A172 (cell line): Measurements from ENCODE around the gene GNPDA1. TPM values are rescaled to one million over a fixed set of nuclear protein-coding genes. Genes with fewer than 3 reads are reported as not detected.

ENCODE experiments used
- DNase-seq: peaks from one replicate; pipeline ENCODE4 v3.0.0-alpha.2; 2015; ENCODE audit warnings: low spot score
- total RNA-seq: library from RNA; depleted of rRNA; stranded (reverse); fragments of >200 nt; shearing (Covaris generic); gene quantifications from 2 replicates; pipeline ENCODE4 v1.2.3, GENCODE V29; 2014

GNPDA1 gene
- total RNA-seq, 1 experiment from 2014 or later = 118 TPM

- no peak for DNase-seq
Observed at GRCh38 chr5:141994511-141995136, 18.2 kb downstream of the GNPDA1 start.

GRCh38 chr5:141992349-141992963 is 20.4 kb downstream of the GNPDA1 start:
- peak; percentile 75 for DNase-seq

- DNase-seq = no peak
Observed at GRCh38 chr5:141989720-141990119, 23.1 kb downstream of the GNPDA1 start.

- no peak for DNase-seq
Observed at GRCh38 chr5:141986072-141986471, 26.8 kb downstream of the GNPDA1 start.

DNA sequence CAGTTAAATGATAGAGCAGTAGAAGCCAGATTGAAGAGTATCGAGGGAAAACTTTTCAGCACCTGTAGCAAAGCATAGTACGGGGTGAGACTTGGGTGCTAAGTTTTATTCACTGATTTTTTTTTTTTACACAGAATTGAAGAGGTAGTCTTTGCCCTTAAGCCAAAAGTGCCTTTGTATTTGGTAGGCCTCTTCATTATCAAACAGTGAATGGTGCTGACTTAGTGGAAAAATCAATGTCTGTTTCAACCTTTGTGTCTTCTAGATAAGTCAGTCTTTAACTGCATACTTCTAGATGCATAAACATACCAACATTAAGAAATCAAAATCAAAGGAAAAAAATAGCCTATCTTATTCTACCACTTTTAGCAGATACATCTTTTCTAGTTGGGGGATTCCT is 30.2 kb downstream of the GNPDA1 start:
- DNase-seq = no peak

DNA sequence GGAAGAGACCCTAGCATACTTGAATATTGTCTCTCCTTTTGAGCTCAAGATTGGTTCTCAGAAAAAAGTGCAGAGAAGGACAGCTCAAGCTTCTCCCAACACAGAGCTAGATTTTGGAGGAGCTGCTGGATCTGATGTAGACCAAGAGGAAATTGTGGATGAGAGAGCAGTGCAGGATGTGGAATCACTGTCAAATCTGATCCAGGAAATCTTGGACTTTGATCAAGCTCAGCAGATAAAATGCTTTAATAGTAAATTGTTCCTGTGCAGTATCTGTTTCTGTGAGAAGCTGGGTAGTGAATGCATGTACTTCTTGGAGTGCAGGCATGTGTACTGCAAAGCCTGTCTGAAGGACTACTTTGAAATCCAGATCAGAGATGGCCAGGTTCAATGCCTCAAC is 34.4 kb downstream of the GNPDA1 start:
- no peak for DNase-seq

GRCh38 chr5:141976176-141976575 is 36.7 kb downstream of the GNPDA1 start:
- DNase-seq = no peak

DNA sequence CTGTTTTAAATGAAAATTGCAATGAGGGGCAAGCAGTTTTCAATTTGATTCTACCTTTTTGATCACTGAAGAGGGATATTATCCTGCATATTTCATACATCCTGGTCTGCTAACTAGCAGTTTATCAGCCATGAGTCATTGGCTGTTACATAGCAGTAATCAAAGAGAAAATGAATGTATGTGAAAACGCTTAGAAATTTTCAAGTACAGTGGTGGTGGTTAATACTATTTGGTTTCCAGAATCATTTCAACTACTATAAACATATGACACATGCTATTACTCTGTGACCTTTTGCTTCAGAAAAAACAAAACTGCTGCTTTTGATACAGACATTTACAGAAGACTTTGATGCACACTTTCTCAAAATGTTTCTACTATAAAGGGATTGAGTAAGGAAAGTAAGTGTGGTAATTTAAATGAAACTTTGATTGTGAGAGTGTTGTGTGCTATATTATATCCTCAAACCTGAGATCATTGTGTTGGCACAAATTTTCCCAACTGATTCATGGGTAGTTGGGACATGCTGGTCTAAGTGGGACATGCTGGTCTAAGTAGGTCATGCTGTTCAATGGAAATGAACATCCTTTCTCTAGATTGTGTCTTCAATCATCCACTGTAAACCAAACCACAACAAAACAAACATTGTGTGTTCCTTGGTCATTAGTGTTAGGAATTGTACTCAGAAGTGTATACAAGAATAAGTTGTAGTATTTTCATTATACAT is 38.8 kb downstream of the GNPDA1 start:
- DNase-seq = peak; percentile 14

DNA sequence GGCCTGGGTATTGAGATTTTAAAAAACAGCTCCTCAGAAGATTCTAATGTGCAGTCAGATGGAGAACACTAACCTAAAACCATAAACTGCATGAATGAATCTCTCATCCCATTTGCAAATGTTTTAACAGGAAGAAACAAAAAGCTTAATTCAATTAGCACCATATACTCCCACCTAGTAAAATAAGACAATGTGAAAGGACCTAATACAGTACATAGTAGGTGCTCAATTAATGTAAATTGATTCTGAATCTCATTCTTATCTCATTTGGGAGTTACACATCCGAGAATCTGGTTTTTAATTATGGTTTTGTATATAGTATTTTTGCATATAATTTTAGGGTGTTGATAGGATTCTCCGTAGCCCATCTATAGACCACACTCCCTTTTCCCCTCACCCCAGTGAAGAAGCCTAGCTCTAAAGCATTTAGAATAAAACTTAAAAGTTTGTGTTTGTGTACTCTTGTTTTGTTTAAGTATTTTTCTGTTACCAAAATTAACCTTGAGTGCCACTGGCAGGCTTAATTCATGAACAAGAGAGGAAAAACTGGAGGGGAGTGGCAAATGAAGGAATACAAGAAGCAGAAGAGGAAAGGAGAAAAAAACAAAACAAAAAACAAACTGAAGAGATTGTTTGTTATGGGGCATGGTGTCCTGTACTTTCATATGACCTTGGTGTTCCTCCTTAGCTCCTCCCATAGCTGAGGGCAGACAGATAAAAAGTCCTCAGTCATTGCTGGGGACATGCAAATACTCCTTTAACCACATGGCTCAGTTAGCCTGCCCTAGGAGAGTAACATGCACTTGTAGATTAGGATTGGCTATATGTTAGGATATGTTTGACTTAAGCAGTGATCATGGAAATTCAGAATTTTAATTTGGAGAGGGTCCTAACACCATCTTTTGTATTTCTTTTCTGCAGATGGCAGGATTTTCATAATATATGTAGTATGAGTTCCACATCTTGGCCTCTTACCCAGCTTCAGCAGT is 42.8 kb downstream of the GNPDA1 start:
- peak; percentile 47 for DNase-seq

- DNase-seq = peak; percentile 94
Observed at GRCh38 chr5:141968914-141969608, 43.8 kb downstream of the GNPDA1 start, which contains the start of gene RNF14. Gene RNF14 (plus strand): TSS chr5:141969105. CDS start chr5:141973589, 4,484 bp downstream.

DNA sequence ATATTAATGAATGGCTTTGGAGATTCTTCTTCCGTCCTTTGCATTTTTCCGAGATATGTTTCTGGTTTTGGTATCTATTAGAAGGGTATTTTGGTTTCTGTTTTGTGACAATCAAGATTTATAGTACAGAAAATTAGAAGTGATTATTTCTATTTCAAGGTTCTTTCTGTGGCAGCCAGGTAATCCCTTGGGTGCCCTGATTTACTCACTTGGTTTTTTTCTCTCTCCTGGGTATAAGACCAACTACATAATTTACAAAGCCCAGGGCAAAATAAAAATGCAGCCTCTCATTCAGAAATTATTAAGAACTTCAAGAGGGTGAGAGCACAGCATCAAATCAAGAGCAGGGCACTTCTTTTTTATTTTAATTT is 45.9 kb downstream of the GNPDA1 start:
- DNase-seq = no peak

- no peak for DNase-seq
Observed at GRCh38 chr5:141966275-141966962, 46.4 kb downstream of the GNPDA1 start.

DNA sequence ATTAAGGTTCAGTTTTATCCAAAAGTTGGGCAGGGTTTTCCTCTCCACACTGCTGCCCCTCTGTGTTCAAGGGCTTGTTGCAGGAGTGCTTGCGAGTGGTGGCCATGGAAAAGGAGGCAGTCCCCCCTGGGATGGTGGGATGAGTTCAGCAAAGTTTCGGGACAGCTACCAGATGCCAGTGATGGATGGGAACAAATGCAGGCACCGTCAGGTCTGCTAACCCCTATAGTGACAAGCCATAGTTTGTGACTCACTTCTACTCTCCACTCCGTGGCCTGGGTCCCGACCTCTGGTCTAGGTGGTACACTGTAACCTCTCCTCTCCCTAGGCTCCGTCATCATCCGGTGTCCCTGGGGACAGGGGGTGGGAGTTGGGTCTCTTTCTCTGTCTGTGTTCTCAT is 47.8 kb downstream of the GNPDA1 start:
- DNase-seq = no peak

DNA sequence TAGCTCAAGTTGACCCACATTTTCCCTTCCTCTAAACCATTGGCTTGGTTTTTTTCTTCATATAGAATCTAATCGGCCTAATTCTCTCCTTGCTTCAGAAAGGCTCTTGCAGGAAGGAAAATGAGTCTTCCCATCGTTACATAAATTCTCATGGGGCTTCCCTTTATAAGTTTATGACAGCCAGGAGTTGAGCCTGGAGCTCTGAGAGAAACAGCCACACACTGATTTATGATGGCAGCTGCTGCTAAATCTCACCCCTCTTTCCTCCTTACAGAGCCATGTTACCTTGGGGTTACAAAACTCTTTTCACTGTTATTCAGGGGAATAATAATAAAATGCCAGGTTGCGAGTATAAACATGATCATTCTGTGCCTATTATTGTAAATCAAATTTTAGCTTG is 49.1 kb downstream of the GNPDA1 start:
- DNase-seq = no peak

- no peak for DNase-seq
Observed at GRCh38 chr5:141961466-141961865, 51.4 kb downstream of the GNPDA1 start.

DNA sequence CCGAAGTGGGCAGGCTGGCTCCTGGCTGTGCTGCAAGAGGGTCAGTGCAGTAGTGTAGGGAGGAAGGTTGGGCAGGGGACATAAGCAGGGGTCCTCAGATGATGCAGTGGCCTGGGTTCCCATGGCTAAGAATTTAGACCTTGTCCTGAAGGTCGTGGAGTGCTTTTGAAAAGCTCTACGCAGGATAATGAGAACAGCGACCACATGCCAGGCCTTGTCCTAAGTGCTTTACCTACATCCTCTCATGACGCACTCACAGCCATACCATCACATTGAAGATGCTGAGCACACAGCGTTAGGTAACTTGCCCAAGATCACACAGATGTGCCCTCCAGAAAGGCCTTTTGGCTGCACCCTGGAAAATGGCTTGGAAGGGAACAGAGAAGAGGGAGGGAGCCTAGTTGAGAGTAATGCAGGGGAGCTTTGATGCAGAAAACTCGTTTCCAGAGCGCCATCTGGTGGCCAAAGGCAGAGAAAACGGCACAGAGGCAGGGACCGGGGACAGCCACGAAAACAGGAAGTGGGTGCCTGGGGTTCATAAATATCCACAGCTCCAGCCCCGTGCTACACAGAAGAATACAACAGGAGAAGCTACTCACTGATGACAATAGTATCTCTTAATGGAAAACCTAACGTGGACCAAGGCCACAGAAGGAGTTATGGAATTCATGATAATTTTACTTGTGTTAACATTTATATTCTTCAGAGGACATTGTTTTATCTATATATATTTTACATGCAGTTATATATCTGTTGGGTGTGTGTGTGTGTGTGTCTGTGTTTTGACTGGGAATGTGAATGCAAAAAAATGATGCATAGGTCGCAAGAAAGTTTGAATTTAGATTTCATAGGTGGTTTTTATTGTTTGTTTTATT is 52.1 kb downstream of the GNPDA1 start:
- DNase-seq = peak; percentile 77

DNA sequence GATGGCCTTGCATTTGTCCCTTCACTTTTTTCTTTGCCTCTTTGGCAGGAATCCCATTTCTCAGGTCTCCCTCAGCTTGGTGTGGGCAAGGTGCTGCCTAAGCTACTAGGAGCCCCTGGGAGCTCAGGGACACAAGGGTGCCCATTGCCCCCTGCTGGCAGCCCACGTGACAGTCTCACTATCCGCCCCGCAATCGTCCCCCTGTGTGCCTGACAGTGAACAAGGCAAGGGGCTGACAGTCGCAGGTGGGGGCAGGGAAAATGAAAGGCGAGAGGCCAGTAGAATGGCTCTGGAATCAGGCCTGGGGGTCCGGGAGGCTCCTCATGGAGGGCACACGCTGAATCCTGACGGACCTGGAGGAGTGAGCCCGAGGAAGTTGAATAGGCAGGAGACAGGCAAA is 52.8 kb downstream of the GNPDA1 start:
- DNase-seq = no peak

DNA sequence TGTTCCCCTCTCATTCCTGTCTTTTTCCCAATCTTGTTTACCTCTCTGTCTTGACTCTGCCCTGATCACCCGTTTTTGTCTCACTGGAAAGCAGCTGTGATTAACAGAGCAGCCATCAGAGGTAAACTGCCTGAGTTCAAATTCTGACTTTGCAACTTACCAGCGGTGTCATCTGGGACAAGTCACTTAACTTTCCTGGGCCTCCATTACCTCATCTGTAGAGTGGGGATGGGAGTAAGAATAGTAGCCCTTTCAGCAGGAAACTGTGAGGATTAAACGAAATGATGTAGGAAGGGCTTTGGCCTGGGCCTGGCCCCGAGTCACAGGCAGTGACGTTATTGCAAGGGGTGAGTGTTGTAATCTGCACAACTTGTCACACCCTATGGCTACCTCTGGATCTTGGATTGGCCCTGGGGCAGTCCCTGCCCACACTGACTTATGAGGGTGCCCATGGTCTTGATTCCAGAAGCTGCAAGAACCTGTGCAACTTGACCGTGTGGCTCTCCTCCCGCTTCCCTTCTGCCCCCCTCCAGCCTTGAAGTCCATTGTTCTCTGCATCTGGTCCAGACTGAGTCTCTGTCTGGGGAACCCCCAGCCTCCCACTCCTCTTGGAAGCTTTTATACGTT is 54.2 kb downstream of the GNPDA1 start:
- no peak for DNase-seq

DNA sequence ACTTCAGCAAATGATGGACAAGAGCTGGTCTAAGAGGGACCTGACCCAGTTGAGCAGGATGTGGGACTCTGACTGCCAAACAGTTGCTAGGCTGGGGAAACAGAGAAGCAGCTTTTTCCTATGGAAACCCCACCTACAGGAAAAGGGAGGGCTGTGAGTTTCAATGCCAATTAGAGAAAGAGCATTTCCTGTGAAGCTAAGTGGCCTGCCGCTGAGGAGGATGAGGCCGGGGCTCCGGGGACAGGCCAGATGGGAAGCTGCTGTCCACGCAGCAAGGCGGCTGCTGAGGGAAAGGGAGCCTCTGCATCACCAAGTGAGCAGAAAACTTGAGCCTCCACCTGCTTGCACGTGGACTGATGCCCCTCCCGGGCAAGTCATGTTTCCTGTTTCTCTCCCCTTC is 54.7 kb downstream of the GNPDA1 start, which contains the start of gene PCDH12:
Gene PCDH12 (minus strand): TSS at position 90 of the 400 bp plus-strand sequence. CDS start 351 bp downstream, outside the sequence.
- DNase-seq = peak; percentile 33
